SKM-1 treated with dmso at 0.1 percent for 144 hours (cell line): ENCODE measurements around the gene CDKL1.

Experiments used
- DNase-seq: peaks from one replicate; lab custom pipeline; 2025; ENCODE audit not compliant: unreplicated experiment; lab: John Stamatoyannopoulos, UW

The CDKL1 gene

GRCh38 chr14:50396631-50397389 is at the start of gene CDKL1:
CDKL1 (minus strand) TSS chr14:50396881; CDS start chr14:50395868, 1,013 bp downstream.
- DNase-seq, result no peak

GRCh38 chr14:50434528-50434927 is 37.8 kb upstream of the CDKL1 start:
- no peak for DNase-seq

- DNase-seq, result no peak
Measured at GRCh38 chr14:50432131-50432530, 35.5 kb upstream of the CDKL1 start.

GRCh38 chr14:50425816-50426215 is 29.1 kb upstream of the CDKL1 start:
- DNase-seq, result no peak

- DNase-seq, result no peak
Measured at GRCh38 chr14:50425105-50425504, 28.4 kb upstream of the CDKL1 start.

GRCh38 chr14:50423529-50423928 is 26.8 kb upstream of the CDKL1 start:
- no peak for DNase-seq

GRCh38 chr14:50421499-50421898 is 24.8 kb upstream of the CDKL1 start:
- no peak for DNase-seq

GRCh38 chr14:50417853-50418252 is 21.2 kb upstream of the CDKL1 start:
- DNase-seq, result no peak

GRCh38 chr14:50410921-50411320 is 14.2 kb upstream of the CDKL1 start:
- DNase-seq, result no peak

GRCh38 chr14:50410071-50410470 is 13.4 kb upstream of the CDKL1 start:
- DNase-seq, result no peak

- DNase-seq, result no peak
Measured at GRCh38 chr14:50407111-50407812, 10.6 kb upstream of the CDKL1 start.

GRCh38 chr14:50403419-50403818 is 6.7 kb upstream of the CDKL1 start:
- DNase-seq, result no peak

- no peak for DNase-seq
Measured at GRCh38 chr14:50402965-50403364, 6.3 kb upstream of the CDKL1 start.

- no peak for DNase-seq
Measured at GRCh38 chr14:50400461-50400860, 3.8 kb upstream of the CDKL1 start.

- no peak for DNase-seq
Measured at GRCh38 chr14:50399251-50400032, 2.8 kb upstream of the CDKL1 start.

GRCh38 chr14:50398189-50398580 is 1.5 kb upstream of the CDKL1 start:
- DNase-seq, result no peak

- DNase-seq, result no peak
Measured at GRCh38 chr14:50397390-50398188, 908 bp upstream of the CDKL1 start.

GRCh38 chr14:50395448-50395847 is 1.2 kb downstream of the CDKL1 start:
- no peak for DNase-seq

GRCh38 chr14:50394713-50395112 is 2.0 kb downstream of the CDKL1 start:
- no peak for DNase-seq

GRCh38 chr14:50389668-50390441 is 6.8 kb downstream of the CDKL1 start:
- DNase-seq, result no peak
